Coronary artery (tissue), 2 donors: ENCODE data around the gene RPS3.

Experiments used
- DNase-seq: peaks from one replicate; pipeline ENCODE4 v3.0.0-alpha.2; 2017; ENCODE audit warnings: low spot score
- H3K27ac ChIP-seq, 2 donors: fragments of 200-600 bp; sonication (generic); one replicate each; pipeline ENCODE4 v1.5.1; 2016 to 2019
- H3K4me3 ChIP-seq: fragments of 200-600 bp; sonication (generic); 2 replicates; pipeline ENCODE4 v1.5.1; 2016; ENCODE audit warnings: mild to moderate bottlenecking, moderate library complexity
- TF ChIP-seq, protein P1 (sequence below): fragments of 200-600 bp; sonication (generic); IDR thresholded peaks from one replicate; pipeline ENCODE4 v1.5.1; 2019; ENCODE audit warnings: antibody characterized with exemption

RPS3 gene

GRCh38 chr11:75380716-75381420 lies 18.4 kb upstream of the RPS3 start:
- no peak overlapping the region for H3K27ac ChIP-seq
- H3K4me3 ChIP-seq = no peak overlapping the region
- TF ChIP-seq, protein P1, sequence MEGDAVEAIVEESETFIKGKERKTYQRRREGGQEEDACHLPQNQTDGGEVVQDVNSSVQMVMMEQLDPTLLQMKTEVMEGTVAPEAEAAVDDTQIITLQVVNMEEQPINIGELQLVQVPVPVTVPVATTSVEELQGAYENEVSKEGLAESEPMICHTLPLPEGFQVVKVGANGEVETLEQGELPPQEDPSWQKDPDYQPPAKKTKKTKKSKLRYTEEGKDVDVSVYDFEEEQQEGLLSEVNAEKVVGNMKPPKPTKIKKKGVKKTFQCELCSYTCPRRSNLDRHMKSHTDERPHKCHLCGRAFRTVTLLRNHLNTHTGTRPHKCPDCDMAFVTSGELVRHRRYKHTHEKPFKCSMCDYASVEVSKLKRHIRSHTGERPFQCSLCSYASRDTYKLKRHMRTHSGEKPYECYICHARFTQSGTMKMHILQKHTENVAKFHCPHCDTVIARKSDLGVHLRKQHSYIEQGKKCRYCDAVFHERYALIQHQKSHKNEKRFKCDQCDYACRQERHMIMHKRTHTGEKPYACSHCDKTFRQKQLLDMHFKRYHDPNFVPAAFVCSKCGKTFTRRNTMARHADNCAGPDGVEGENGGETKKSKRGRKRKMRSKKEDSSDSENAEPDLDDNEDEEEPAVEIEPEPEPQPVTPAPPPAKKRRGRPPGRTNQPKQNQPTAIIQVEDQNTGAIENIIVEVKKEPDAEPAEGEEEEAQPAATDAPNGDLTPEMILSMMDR = no peak
- DNase-seq = no peak

GRCh38 chr11:75383246-75383645 lies 16.1 kb upstream of the RPS3 start:
- TF ChIP-seq, protein P1 = no peak
- DNase-seq = no peak
- no peak overlapping the region for H3K4me3 ChIP-seq
- no peak overlapping the region for H3K27ac ChIP-seq

DNA sequence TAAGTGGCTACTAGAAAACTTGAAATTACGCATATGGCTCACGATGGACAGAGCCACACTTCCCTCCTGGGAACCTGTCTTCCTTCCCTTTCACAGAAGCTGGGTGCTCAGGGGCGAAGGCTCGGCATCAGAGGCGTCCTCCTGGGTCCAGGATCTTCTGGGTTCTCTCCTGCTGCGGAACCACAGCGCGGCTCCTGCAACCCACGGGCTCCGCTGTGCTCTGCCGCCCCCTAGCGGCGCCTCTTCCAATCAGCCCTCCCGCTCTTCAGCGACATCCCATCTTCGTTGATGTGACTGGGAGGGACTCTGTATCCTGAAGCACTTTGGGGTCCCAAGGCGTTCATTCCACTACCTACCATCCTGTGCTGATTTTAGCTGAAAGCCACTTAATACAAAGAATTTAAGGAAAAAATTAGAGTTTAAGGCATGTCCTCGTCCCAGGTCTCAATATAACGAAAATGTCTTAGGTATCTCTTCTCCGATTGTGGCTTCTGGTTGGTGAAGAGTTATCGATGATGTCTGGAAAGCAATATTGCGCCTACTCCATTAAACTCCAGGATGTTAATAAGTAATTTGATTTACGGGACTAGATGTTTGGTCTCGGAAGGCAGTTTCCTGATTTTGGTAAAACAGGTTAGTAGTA lies 14.8 kb upstream of the RPS3 start:
- no peak for DNase-seq
- TF ChIP-seq, protein P1 = peak; percentile 95
- H3K27ac ChIP-seq = no peak overlapping the region
- no peak overlapping the region for H3K4me3 ChIP-seq

- DNase-seq = no peak
- TF ChIP-seq, protein P1 = no peak
- Histone ChIP-seq H3K27ac (no peak overlapping the region), H3K4me3 (no peak overlapping the region)
Measured at GRCh38 chr11:75386942-75387630, 12.2 kb upstream of the RPS3 start.

GRCh38 chr11:75387736-75388294 lies 11.5 kb upstream of the RPS3 start:
- Histone ChIP-seq H3K27ac (no peak overlapping the region), H3K4me3 (no peak overlapping the region)
- no peak for DNase-seq
- TF ChIP-seq, protein P1 = no peak

DNA sequence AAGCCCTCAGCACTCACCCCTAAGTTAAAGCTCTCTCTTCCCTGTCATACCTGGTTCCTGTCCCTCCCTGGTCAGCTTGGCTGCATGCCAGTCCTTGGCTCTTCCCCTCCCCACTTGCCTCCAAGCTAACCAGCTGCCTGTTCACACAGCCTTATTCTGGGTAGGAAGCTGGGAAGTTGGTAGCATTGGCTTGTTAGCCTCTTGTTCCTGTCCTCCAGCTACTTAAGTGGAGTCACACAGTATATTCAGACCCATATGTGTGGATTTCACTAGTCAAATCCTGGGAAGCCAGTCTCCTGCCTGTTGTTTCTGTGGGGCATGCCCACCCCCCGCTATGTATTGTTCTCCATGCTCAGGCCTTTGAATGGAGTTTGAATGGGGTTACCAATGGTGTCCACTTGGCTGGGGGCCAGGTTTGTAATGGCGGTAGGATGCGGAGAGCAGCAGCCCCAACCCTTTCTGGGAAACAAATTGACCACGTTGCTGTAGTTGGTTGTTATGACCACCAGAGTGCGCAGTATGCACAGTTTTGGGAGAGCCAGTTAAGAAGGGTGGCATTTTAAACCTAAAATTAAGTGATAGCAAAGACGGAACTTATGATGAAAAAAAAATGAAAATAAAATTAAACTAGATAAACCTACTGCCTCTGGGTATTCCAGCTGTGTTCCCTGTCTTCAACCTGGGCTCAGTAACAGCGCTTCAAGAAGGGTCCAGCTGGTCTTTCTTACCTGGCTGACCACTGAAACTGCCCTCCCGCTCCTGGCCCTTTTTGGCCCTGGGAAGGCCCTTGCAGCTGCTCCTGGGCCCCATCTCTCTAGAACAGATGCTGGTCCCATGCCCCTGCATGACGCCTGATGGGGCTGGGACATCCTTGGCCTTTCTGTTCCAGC lies 10.7 kb upstream of the RPS3 start:
- TF ChIP-seq, protein P1 = peak; percentile 74
- Histone ChIP-seq H3K27ac (no peak overlapping the region), H3K4me3 (no peak overlapping the region)
- no peak for DNase-seq
